ENCODE results near the gene PTPRD. TPM values are rescaled to one million over a fixed set of nuclear protein-coding genes. Genes with fewer than 3 reads are reported as not detected.

The PTPRD gene
- total RNA-seq, 1 experiment from 2014 or later: 32.5 TPM

DNA sequence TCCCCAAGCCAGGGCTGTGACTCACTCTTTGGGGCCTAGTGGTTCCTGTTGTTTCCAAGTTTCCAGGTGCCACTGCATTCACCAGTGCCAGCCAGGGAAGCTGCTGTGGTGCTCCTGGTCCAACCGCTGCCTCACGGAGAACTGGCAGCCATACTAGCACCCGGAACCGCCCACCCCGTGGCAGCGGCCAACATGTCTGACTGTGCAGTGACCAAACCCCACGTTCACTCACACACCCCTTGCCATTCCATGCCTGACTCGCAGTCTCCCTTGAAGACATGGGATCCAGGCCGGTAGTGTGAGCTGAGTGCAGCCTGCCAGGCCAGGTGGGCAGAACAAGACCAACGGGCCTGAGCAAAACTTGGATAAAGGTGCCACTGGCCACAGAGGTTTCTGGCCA lies 1968.2 kb downstream of the PTPRD start:
- no peak overlapping the region for H2AFZ ChIP-seq (ENCODE audit: low read length)
- H3K27me3 ChIP-seq (ENCODE audit: insufficient read depth, low read length): no peaks in the 10 kb centered on the region
- no peak overlapping the region for H3K9ac ChIP-seq (ENCODE audit: extremely low read depth, insufficient read length, low read length)
- no peak overlapping the region for H2BK15ac ChIP-seq (ENCODE audit: low read depth, low read length)
- no peaks in the 10 kb centered on the region for H4K20me1 ChIP-seq (ENCODE audit: control insufficient read depth, insufficient read depth, insufficient read length)
- H3K23me2 ChIP-seq (ENCODE audit: insufficient read length, low read depth, low read length, poor library complexity, severe bottlenecking): no peaks in the 10 kb centered on the region
- no CpG with 5 or more reads among the region's 10 CpGs for WGBS (ENCODE audit: extremely low coverage, insufficient read length, low lambda C conversion rate)
- Mint-ChIP-seq H3K4me1 (peaks cover 12 to 14% of the 10 kb centered on the region in 2 experiments), H3K27ac (no peak overlapping the region; a peak in 1 of 7 replicates), H3K36me3 (ENCODE audit: insufficient read depth in 1 of 3, low read depth in 3 of 3) (peaks cover 0 to 2% (median 0%) of the 10 kb centered on the region in 3 experiments; a peak in 2 of 7 replicates), H3K27me3 (ENCODE audit: low read depth) (no peaks in the 10 kb centered on the region), H3K4me3 (no peak overlapping the region), H3K9me3 (no peaks in the 10 kb centered on the region; a peak in 1 of 5 replicates)
- DNase-seq: no peak
- no peak overlapping the region for H2BK12ac ChIP-seq (ENCODE audit: insufficient read length, low read depth, low read length)
- H2BK5ac ChIP-seq (ENCODE audit: insufficient read length, low read length): no peak overlapping the region
- H3K4me2 ChIP-seq (ENCODE audit: insufficient read depth, insufficient read length, low read length): no peak overlapping the region
- H3K79me1 ChIP-seq (ENCODE audit: insufficient read depth, low read depth, low read length, poor library complexity, severe bottlenecking): no peaks in the 10 kb centered on the region
- no peak overlapping the region for H2BK20ac ChIP-seq (ENCODE audit: low read depth, low read length, poor library complexity, severe bottlenecking)
- no peak overlapping the region for H3K27ac ChIP-seq (ENCODE audit: insufficient read length, low read depth, low read length)
- H3T11ph ChIP-seq (ENCODE audit: low read length): no peak overlapping the region
- no peak overlapping the region for H2AK5ac ChIP-seq (ENCODE audit: insufficient read length, low read length)
- H2BK120ac ChIP-seq (ENCODE audit: low read depth, low read length, poor library complexity, severe bottlenecking): no peak overlapping the region
- no peak overlapping the region for H3K4ac ChIP-seq (ENCODE audit: low read depth, low read length)
- peaks cover 3% of the 10 kb centered on the region; the same call in 1 of the 2 replicates for H3K4me1 ChIP-seq (ENCODE audit: insufficient read depth, low read length)
- no peak overlapping the region for H3K14ac ChIP-seq (ENCODE audit: insufficient read depth, low read length)
- H4K91ac ChIP-seq (ENCODE audit: insufficient read length, low read depth, low read length): no peak overlapping the region
- H4K8ac ChIP-seq (replicated peaks; ENCODE audit: insufficient read length, low read depth, low read length): no peak overlapping the region
- 0 out of 2 replicates have a peak, but pooled peaks cover 2% of the 10 kb centered on the region for H3K79me2 ChIP-seq (ENCODE audit: insufficient read depth, low read length)
- TF ChIP-seq, protein P1, sequence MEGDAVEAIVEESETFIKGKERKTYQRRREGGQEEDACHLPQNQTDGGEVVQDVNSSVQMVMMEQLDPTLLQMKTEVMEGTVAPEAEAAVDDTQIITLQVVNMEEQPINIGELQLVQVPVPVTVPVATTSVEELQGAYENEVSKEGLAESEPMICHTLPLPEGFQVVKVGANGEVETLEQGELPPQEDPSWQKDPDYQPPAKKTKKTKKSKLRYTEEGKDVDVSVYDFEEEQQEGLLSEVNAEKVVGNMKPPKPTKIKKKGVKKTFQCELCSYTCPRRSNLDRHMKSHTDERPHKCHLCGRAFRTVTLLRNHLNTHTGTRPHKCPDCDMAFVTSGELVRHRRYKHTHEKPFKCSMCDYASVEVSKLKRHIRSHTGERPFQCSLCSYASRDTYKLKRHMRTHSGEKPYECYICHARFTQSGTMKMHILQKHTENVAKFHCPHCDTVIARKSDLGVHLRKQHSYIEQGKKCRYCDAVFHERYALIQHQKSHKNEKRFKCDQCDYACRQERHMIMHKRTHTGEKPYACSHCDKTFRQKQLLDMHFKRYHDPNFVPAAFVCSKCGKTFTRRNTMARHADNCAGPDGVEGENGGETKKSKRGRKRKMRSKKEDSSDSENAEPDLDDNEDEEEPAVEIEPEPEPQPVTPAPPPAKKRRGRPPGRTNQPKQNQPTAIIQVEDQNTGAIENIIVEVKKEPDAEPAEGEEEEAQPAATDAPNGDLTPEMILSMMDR (conservative IDR thresholded peaks at IDR 0.05): no peak
- H4K5ac ChIP-seq (ENCODE audit: insufficient read length, low read depth, low read length): no peak overlapping the region
- no peaks in the 10 kb centered on the region for H3K9me3 ChIP-seq (ENCODE audit: control insufficient read depth, low read depth, low read length)
- H3K56ac ChIP-seq (ENCODE audit: insufficient read length, low read depth, low read length): no peak overlapping the region
- H3K18ac ChIP-seq (ENCODE audit: insufficient read length, low read depth, low read length): no peak overlapping the region
- no peak overlapping the region for H3K23ac ChIP-seq (ENCODE audit: insufficient read length, low read depth, low read length)

All from H9 (cell line).